Esophagus (tissue), 2 donors: ENCODE results near the gene GNAT3. TPM values are rescaled to one million over a fixed set of nuclear protein-coding genes. Genes with fewer than 3 reads are reported as not detected.

ENCODE experiments used
- H3K27ac ChIP-seq, 2 donors: one replicate each; pipeline ENCODE4 v1.5.1; 2013; ENCODE audit warnings: low read depth in 2 of 2, mild to moderate bottlenecking in 2 of 2, inconsistent platforms in 1 of 2, low read length in 1 of 2, moderate library complexity in 1 of 2
- H3K27me3 ChIP-seq, 2 donors: one replicate each; pipeline ENCODE4 v1.6.1; 2013; ENCODE audit warnings: low read length in 2 of 2, control low read depth in 1 of 2, mild to moderate bottlenecking in 1 of 2; ENCODE audit not compliant: insufficient read depth in 2 of 2, control insufficient read depth in 1 of 2
- H3K36me3 ChIP-seq, 2 donors: one replicate each; pipeline ENCODE4 v1.6.1; 2013; ENCODE audit warnings: low read length in 1 of 2; ENCODE audit not compliant: control insufficient read depth in 2 of 2, insufficient read depth in 2 of 2
- H3K4me1 ChIP-seq, 2 donors: one replicate each; pipeline ENCODE4 v1.6.1; 2013; ENCODE audit warnings: low read length in 1 of 2; ENCODE audit not compliant: control insufficient read depth in 2 of 2, insufficient read depth in 2 of 2
- H3K4me3 ChIP-seq, 2 donors: one replicate each; pipeline ENCODE4 v1.5.1; 2013; ENCODE audit warnings: low read length in 2 of 2, mild to moderate bottlenecking in 2 of 2, low read depth in 1 of 2, moderate library complexity in 1 of 2
- H3K9me3 ChIP-seq, 2 donors: one replicate each; pipeline ENCODE4 v1.6.1; 2013; ENCODE audit warnings: mild to moderate bottlenecking in 2 of 2, low read depth in 1 of 2, low read length in 1 of 2, moderate library complexity in 1 of 2; ENCODE audit not compliant: control insufficient read depth in 2 of 2, insufficient read depth in 1 of 2
- WGBS, 2 donors: extraction: QIAGEN DNeasy Blood & Tissue Kit; methylation state at CpG; one replicate each; pipeline ENCODE4 v1.1.7; 2013; 5-methylcytosine and 5-hydroxymethylcytosine counted together
- polyA plus RNA-seq, 2 donors: library from polyadenylated mRNA; stranded (reverse); fragments of 200-250 nt; gene quantifications; one replicate each; pipeline ENCODE4 v1.2.3, GENCODE V29; 2013
- donor health status: healthy with polysubstance abuse.
- donor health status: Bipolar disorder and iron deficiency.

The GNAT3 gene
- polyA plus RNA-seq, 2 donors, result not detected

- Histone ChIP-seq H3K9me3 (no peaks in the 10 kb centered on the region), H3K4me1 (no peaks in the 10 kb centered on the region), H3K27me3 (no peaks in the 10 kb centered on the region), H3K27ac (no peak overlapping the region), H3K4me3 (no peak overlapping the region), H3K36me3 (no peaks in the 10 kb centered on the region)
- WGBS, 2 donors, result 87 to 90% methylated on average over 2 of the region's 2 CpGs
Measured at GRCh38 chr7:80414331-80414730, 97.5 kb downstream of the GNAT3 start.

DNA sequence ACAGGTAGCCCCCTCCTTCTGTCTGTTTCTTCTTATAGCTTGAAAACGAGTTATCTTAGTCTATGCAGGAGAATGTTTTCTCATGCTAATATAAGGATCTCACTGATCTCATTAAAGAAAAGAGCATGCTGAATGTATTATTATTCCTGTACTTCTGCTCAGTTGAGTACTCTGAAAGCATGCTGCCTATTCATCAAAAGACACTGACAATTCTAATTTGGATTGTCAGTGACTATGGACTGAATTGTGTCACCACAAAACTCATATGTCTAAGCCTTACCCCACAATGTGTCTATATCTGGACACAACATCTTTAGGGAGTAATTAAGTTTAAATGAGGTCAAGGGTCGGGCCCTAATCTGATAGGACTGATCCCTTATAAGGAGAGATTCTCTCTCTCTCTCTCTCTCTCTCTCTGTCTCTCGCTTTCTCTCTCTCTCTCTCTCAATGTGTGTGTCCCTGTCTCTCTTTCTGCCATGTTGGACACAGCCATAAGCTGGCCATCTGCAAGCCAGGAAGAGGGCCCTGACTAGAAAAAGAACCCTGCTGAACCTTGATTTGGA lies 98.4 kb downstream of the GNAT3 start:
- Histone ChIP-seq H3K36me3 (no peaks in the 10 kb centered on the region), H3K9me3 (no peaks in the 10 kb centered on the region), H3K4me3 (no peak overlapping the region), H3K27ac (no peak overlapping the region), H3K27me3 (no peaks in the 10 kb centered on the region), H3K4me1 (no peaks in the 10 kb centered on the region)
- 64 to 74% methylated on average over 3 of the region's 3 CpGs for WGBS, 2 donors

GRCh38 chr7:80412842-80413241 lies 99.0 kb downstream of the GNAT3 start:
- 96% methylated on average over 1 of the region's 1 CpG for WGBS, 2 donors
- H3K4me3 ChIP-seq, result no peak overlapping the region
- H3K27ac ChIP-seq, result no peak overlapping the region
- no peaks in the 10 kb centered on the region for H3K36me3 ChIP-seq
- H3K4me1 ChIP-seq, result no peaks in the 10 kb centered on the region
- H3K27me3 ChIP-seq, result no peaks in the 10 kb centered on the region
- H3K9me3 ChIP-seq, result no peaks in the 10 kb centered on the region

- H3K36me3 ChIP-seq, result no peaks in the 10 kb centered on the region
Measured at GRCh38 chr7:80411621-80412020, 100.2 kb downstream of the GNAT3 start.

DNA sequence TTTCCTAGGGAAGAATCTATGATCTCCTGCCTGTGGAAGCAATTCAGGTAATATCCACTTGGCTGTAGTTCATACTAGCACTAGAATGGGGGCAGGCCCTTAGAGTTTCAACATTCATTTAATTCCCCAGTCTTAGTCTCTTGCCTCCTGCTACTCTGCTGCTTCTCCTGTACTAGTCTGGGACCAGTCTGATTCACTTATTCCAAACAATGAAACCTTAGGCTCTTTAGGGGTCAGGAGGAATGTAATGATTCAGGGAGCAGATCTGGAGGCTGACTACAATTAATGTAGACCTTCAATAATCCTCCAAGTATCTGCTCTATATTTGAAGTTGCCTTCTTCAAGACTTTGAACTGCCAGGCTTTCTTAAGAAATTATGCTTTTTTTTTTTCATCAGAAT lies 101.8 kb downstream of the GNAT3 start:
- Histone ChIP-seq H3K4me3 (no peak overlapping the region), H3K27me3 (no peaks in the 10 kb centered on the region), H3K4me1 (no peaks in the 10 kb centered on the region), H3K9me3 (no peaks in the 10 kb centered on the region), H3K36me3 (no peaks in the 10 kb centered on the region), H3K27ac (no peak overlapping the region)

More at GRCh38 chr7:80411621-80412020, 100.2 kb downstream of the GNAT3 start:
- no peak overlapping the region for H3K27ac ChIP-seq
- no peaks in the 10 kb centered on the region for H3K27me3 ChIP-seq
- no peak overlapping the region for H3K4me3 ChIP-seq
- no peaks in the 10 kb centered on the region for H3K4me1 ChIP-seq
- 54 to 68% methylated on average over 2 of the region's 2 CpGs for WGBS, 2 donors
- H3K9me3 ChIP-seq, result no peaks in the 10 kb centered on the region

Other genes starting within 250 kb of the GNAT3 start
- 1 to 10 TPM; 2.6 to 3.6 TPM for gene CD36, start 126.6 kb upstream of the GNAT3 start, polyA plus RNA-seq